CD8-positive, alpha-beta memory T cell (primary cell): ENCODE measurements around the gene USP47. TPM values are rescaled to one million over a fixed set of nuclear protein-coding genes. Genes with fewer than 3 reads are reported as not detected.
A peak's percentile ranks its signal among the peaks of the same experiment; 100 is the strongest.

Experiments
- CTCF ChIA-PET: fragments of 350-600 bp; sonication (Branson Sonifier 250); formaldehyde crosslinking; loops from one replicate; lab custom pipeline; 2021; ENCODE audit warnings: antibody characterized with exemption; lab: Charles Lee
- POLR2A ChIA-PET: fragments of 350-600 bp; sonication (Branson Sonifier 250); formaldehyde crosslinking; loops from one replicate; lab custom pipeline; 2021; ENCODE audit warnings: antibody characterized with exemption; lab: Charles Lee
- DNase-seq, 5 donors: peaks; one replicate each; pipeline versions ENCODE4 v3.0.0 to v3.0.0-alpha.2; 2020 to 2022; ENCODE audit warnings: mixed read lengths in 1 of 5
- H3K27ac ChIP-seq: one replicate; pipeline ENCODE4 v1.7.0; 2013; ENCODE audit warnings: low read depth, mild to moderate bottlenecking, low read length, moderate library complexity
- H3K27me3 ChIP-seq: 2 replicates; pipeline ENCODE4 v1.7.0; 2013; ENCODE audit warnings: low read length, mild to moderate bottlenecking; ENCODE audit not compliant: insufficient read depth, poor library complexity, severe bottlenecking
- H3K36me3 ChIP-seq: 2 replicates; pipeline ENCODE4 v1.7.0; 2013; ENCODE audit warnings: mild to moderate bottlenecking, low read length, moderate library complexity; ENCODE audit not compliant: insufficient read depth
- H3K4me1 ChIP-seq: 2 replicates; pipeline ENCODE4 v1.7.0; 2013; ENCODE audit warnings: mild to moderate bottlenecking, low read length, moderate library complexity; ENCODE audit not compliant: insufficient read depth
- H3K4me3 ChIP-seq: 2 replicates; pipeline ENCODE4 v1.7.0; 2013; ENCODE audit warnings: mild to moderate bottlenecking, low read length
- H3K9me3 ChIP-seq: 2 replicates; pipeline ENCODE4 v1.7.0; 2013; ENCODE audit warnings: mild to moderate bottlenecking, low read length
- H3K27ac Mint-ChIP-seq, 8 donors: one replicate each; pipeline ENCODE4 v1.8.0; 2020 to 2021; ENCODE audit warnings: mixed read lengths in 8 of 8, mild to moderate bottlenecking in 6 of 8, inconsistent platforms in 3 of 8, moderate library complexity in 3 of 8
- H3K27me3 Mint-ChIP-seq, 2 donors: one replicate each; pipeline ENCODE4 v1.8.0; 2020 to 2021; ENCODE audit warnings: mixed read lengths in 2 of 2, mild to moderate bottlenecking in 1 of 2, moderate library complexity in 1 of 2
- H3K36me3 Mint-ChIP-seq, 3 donors: one replicate each; pipeline ENCODE4 v1.8.0; 2020 to 2021; ENCODE audit warnings: mixed read lengths in 3 of 3, inconsistent platforms in 1 of 3, mild to moderate bottlenecking in 1 of 3
- H3K4me1 Mint-ChIP-seq, 3 donors: one replicate each; pipeline ENCODE4 v1.8.0; 2020 to 2021; ENCODE audit warnings: mixed read lengths in 3 of 3, inconsistent platforms in 1 of 3, mild to moderate bottlenecking in 1 of 3
- H3K4me3 Mint-ChIP-seq, 7 donors: one replicate each; pipeline ENCODE4 v1.8.0; 2020 to 2021; ENCODE audit warnings: mixed read lengths in 7 of 7, mild to moderate bottlenecking in 6 of 7, moderate library complexity in 4 of 7, inconsistent platforms in 2 of 7
- H3K9me3 Mint-ChIP-seq, 5 donors: one replicate each; pipeline ENCODE4 v1.8.0; 2020 to 2022; ENCODE audit warnings: mixed read lengths in 5 of 5, mild to moderate bottlenecking in 3 of 5, moderate library complexity in 2 of 5, inconsistent platforms in 1 of 5
- polyA plus RNA-seq: library from polyadenylated mRNA; unstranded; fragments of 300-500 nt; fragmentation: Illumina TruSeq; gene quantifications from one replicate; pipeline ENCODE4 v1.2.3, GENCODE V29; 2021
- total RNA-seq, 2 experiments: library from RNA; stranded (reverse); gene quantifications; one replicate each; pipeline ENCODE4 v1.2.3, GENCODE V29; 2021

The USP47 gene
- total and polyA plus RNA-seq, 3 experiments from 2014 or later = 47.0 to 53.8 (median 50.2) TPM

DNA sequence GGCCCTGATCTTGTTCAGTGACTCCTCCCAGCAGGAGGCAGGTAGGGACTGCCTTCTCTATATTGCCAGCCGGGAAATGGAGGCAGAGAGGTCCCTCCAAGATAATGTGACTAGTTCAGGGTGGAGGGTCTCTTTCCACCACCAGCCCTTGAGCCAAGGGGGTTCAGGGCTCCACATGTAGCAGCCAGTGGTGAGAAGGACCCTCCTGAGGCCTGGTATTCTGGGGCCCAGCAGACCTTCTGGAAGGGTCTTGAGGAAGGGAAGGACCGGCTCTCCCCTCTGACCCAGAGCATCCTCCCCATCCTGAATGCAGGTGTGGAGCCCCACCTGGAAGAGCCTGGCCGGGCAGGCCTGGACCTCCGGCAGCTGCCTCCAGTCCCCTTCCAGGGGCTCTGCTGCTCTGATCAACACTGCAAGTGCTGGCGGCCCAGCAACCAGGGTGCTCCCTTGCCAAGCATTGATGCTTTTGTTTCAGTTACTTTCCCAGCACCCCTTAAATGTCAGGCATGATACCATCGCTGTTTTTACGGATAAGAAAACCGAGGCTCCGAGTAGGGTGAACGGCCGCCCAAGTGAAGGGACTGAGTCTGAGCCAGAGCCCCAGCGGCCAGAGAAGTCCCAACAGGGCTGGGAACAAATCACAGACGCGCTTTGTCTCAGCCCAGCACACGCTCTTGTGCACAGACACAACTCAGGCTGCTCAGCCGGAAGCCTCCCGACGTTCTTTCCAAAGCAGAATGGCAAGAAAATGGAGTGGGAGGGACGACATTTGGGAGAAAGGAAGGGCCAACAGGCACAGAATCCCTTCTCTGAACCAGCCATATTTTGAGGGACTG is 127.8 kb downstream of the USP47 start:
- DNase-seq = no peak
- peak overlapping the region in 1 of 8 donors; percentile 51 for H3K27ac Mint-ChIP-seq
- no peaks in the 10 kb centered on the region for H3K9me3 ChIP-seq
- no peaks in the 10 kb centered on the region for H3K36me3 ChIP-seq
- peaks cover 5 to 7% (median 7%) of the 10 kb centered on the region in 3 donors for H3K4me1 Mint-ChIP-seq
- no peaks in the 10 kb centered on the region for H3K4me1 ChIP-seq
- no peaks in the 10 kb centered on the region for H3K36me3 Mint-ChIP-seq
- POLR2A ChIA-PET = no interaction called here
- no peak overlapping the region for H3K27ac ChIP-seq
- no peaks in the 10 kb centered on the region for H3K9me3 Mint-ChIP-seq
- H3K4me3 ChIP-seq = no peak overlapping the region
- H3K4me3 Mint-ChIP-seq = no peak overlapping the region
- CTCF ChIA-PET = no interaction called here
- H3K27me3 ChIP-seq = peaks cover 3% of the 10 kb centered on the region
- H3K27me3 Mint-ChIP-seq = peaks cover 0 to 4% of the 10 kb centered on the region in 2 donors

- H3K9me3 ChIP-seq = no peaks in the 10 kb centered on the region
- peaks cover 3% of the 10 kb centered on the region for H3K27me3 ChIP-seq
- no peaks in the 10 kb centered on the region for H3K9me3 Mint-ChIP-seq
- no peaks in the 10 kb centered on the region for H3K4me1 ChIP-seq
- peaks cover 0 to 4% of the 10 kb centered on the region in 2 donors for H3K27me3 Mint-ChIP-seq
- H3K36me3 Mint-ChIP-seq = no peaks in the 10 kb centered on the region
- H3K27ac ChIP-seq = no peak overlapping the region
- no peak overlapping the region for H3K27ac Mint-ChIP-seq
- ChIA-PET POLR2A (no interaction called here), CTCF (no interaction called here)
- DNase-seq = no peak
- no peak overlapping the region for H3K4me3 ChIP-seq
- no peaks in the 10 kb centered on the region for H3K36me3 ChIP-seq
- peaks cover 11 to 16% (median 16%) of the 10 kb centered on the region in 3 donors for H3K4me1 Mint-ChIP-seq
- no peak overlapping the region for H3K4me3 Mint-ChIP-seq
These were observed 128.8 kb downstream of the USP47 start for GRCh38 chr11:11970556-11970955.

- Mint-ChIP-seq H3K27me3 (peaks cover 0 to 2% of the 10 kb centered on the region in 2 donors), H3K36me3 (no peaks in the 10 kb centered on the region), H3K4me3 (no peak overlapping the region), H3K27ac (no peak overlapping the region), H3K4me1 (peaks cover 11 to 21% (median 16%) of the 10 kb centered on the region in 3 donors), H3K9me3 (no peaks in the 10 kb centered on the region)
- no peak for DNase-seq
- Histone ChIP-seq H3K9me3 (no peaks in the 10 kb centered on the region), H3K36me3 (no peaks in the 10 kb centered on the region), H3K27ac (no peak overlapping the region), H3K4me1 (no peaks in the 10 kb centered on the region), H3K27me3 (no peaks in the 10 kb centered on the region), H3K4me3 (no peak overlapping the region)
- POLR2A ChIA-PET = no interaction called here
- CTCF ChIA-PET = interaction anchor here (0.6 to 1.0 kb wide), 4 partner anchors 9 to 70 kb away, joined by 3 read pairs; no protein-coding TSS in a partner anchor
These were observed 130.3 kb downstream of the USP47 start for GRCh38 chr11:11971906-11972547.

DNA sequence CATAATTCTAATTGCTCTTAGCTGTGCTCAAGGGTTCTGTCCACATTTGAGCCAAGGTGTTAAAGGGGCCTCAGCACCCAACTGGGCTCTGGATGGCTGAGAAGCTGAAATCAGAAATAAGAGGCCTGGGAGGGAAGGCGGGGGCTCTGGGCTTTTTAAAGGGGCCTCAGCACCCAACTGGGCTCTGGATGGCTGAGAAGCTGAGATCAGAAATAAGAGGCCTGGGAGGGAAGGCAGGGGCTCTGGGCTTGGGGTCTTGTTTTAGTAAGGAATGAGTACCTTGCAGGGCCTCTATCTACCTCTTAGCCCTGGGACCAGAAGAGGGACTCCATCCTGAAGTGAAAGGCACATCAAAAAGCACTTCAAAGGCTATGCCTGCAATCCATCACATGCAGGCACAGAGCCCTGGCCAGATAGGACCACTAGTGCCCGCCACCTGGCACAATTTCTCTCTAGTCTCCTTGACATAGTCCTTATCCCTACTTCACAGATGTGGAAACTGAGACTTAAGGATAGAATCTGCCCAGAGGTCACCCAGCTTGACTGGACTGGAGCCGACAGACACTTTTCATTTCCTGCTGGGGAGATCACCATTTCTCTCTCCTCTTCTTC is 131.1 kb downstream of the USP47 start:
- DNase-seq = no peak
- Mint-ChIP-seq H3K4me3 (no peak overlapping the region), H3K27ac (no peak overlapping the region), H3K27me3 (peaks cover 0 to 2% of the 10 kb centered on the region in 2 donors), H3K9me3 (no peaks in the 10 kb centered on the region), H3K36me3 (no peaks in the 10 kb centered on the region), H3K4me1 (peaks cover 10 to 21% (median 16%) of the 10 kb centered on the region in 3 donors)
- ChIA-PET CTCF (no interaction called here), POLR2A (no interaction called here)
- no peaks in the 10 kb centered on the region for H3K36me3 ChIP-seq
- H3K27me3 ChIP-seq = no peaks in the 10 kb centered on the region
- no peak overlapping the region for H3K27ac ChIP-seq
- no peaks in the 10 kb centered on the region for H3K4me1 ChIP-seq
- no peak overlapping the region for H3K4me3 ChIP-seq
- H3K9me3 ChIP-seq = no peaks in the 10 kb centered on the region

DNA sequence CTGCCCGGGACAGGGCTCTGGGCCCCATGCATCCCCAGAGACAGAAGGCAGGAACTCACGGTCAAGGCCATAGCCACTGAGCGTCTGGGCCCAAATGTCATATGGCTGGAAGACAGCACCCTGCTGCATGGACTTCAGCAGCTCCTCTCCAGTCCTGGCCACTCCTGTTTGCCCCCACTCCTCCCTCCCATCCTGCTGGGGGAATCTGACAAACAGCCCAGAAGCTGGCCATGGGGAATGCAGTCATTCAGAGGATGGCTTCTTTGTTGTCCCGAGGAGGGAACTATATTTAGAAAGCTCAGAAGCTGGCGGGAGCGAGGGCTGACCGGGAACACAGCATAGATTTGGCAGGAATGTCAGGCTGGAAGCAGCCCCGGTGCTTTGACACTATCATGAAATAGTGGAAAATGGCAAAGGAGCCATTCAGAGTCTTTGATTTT is 131.6 kb downstream of the USP47 start:
- H3K27ac ChIP-seq = no peak overlapping the region
- Mint-ChIP-seq H3K27me3 (peaks cover 0 to 1% of the 10 kb centered on the region in 2 donors), H3K4me3 (no peak overlapping the region), H3K27ac (no peak overlapping the region), H3K36me3 (peaks cover 0 to under 1% (median 0%) of the 10 kb centered on the region in 3 donors), H3K9me3 (no peaks in the 10 kb centered on the region), H3K4me1 (peaks cover 10 to 21% (median 16%) of the 10 kb centered on the region in 3 donors)
- no peak overlapping the region for H3K4me3 ChIP-seq
- ChIA-PET POLR2A (no interaction called here), CTCF (no interaction called here)
- no peaks in the 10 kb centered on the region for H3K9me3 ChIP-seq
- no peaks in the 10 kb centered on the region for H3K4me1 ChIP-seq
- H3K36me3 ChIP-seq = no peaks in the 10 kb centered on the region
- H3K27me3 ChIP-seq = no peaks in the 10 kb centered on the region
- DNase-seq = no peak

GRCh38 chr11:11973866-11974265 is 132.1 kb downstream of the USP47 start:
- Histone ChIP-seq H3K4me1 (no peaks in the 10 kb centered on the region), H3K4me3 (no peak overlapping the region), H3K27ac (no peak overlapping the region), H3K9me3 (no peaks in the 10 kb centered on the region), H3K36me3 (no peaks in the 10 kb centered on the region), H3K27me3 (no peaks in the 10 kb centered on the region)
- H3K4me1 Mint-ChIP-seq = peaks cover 10 to 21% (median 16%) of the 10 kb centered on the region in 3 donors
- H3K36me3 Mint-ChIP-seq = peaks cover 0 to 2% (median 0%) of the 10 kb centered on the region in 3 donors
- CTCF ChIA-PET = no interaction called here
- DNase-seq = no peak
- POLR2A ChIA-PET = no interaction called here
- H3K27ac Mint-ChIP-seq = no peak overlapping the region
- no peak overlapping the region for H3K4me3 Mint-ChIP-seq
- H3K9me3 Mint-ChIP-seq = no peaks in the 10 kb centered on the region
- H3K27me3 Mint-ChIP-seq = peaks cover 0 to 1% of the 10 kb centered on the region in 2 donors

- DNase-seq = no peak
- CTCF ChIA-PET = interaction anchor here (1.2 kb wide), 1 partner anchor 307 kb away, joined by 3 read pairs; no protein-coding TSS in a partner anchor
- Histone ChIP-seq H3K4me1 (no peaks in the 10 kb centered on the region), H3K9me3 (no peaks in the 10 kb centered on the region), H3K27ac (no peak overlapping the region), H3K27me3 (no peaks in the 10 kb centered on the region), H3K36me3 (no peaks in the 10 kb centered on the region), H3K4me3 (no peak overlapping the region)
- H3K9me3 Mint-ChIP-seq = no peaks in the 10 kb centered on the region
- H3K4me1 Mint-ChIP-seq = peaks cover 10 to 21% (median 16%) of the 10 kb centered on the region in 3 donors
- H3K27me3 Mint-ChIP-seq = peaks cover 0 to 5% of the 10 kb centered on the region in 2 donors
- POLR2A ChIA-PET = no interaction called here
- H3K27ac Mint-ChIP-seq = peak overlapping the region in 2 of 8 donors; percentile 29 to 77
- peak overlapping the region in 1 of 7 donors; percentile 9 for H3K4me3 Mint-ChIP-seq
- peaks cover 0 to 2% (median 0%) of the 10 kb centered on the region in 3 donors for H3K36me3 Mint-ChIP-seq
These were observed 133.7 kb downstream of the USP47 start for GRCh38 chr11:11975201-11976092.
